Esophagus muscularis mucosa (tissue), 4 donors: Measurements from ENCODE around the gene SLBP.

Source experiments
- CTCF ChIP-seq, 3 experiments: fragments of 200-600 bp in 2 of 3; fragments of 450-650 bp in 1 of 3; sonication (generic) in 2 of 3; IDR thresholded peaks; one replicate each; pipeline ENCODE4 v1.5.1; 2017 to 2019; ENCODE audit warnings: antibody characterized with exemption in 3 of 3, mild to moderate bottlenecking in 2 of 3, moderate library complexity in 1 of 3
- EP300 ChIP-seq: sonication (generic); formaldehyde crosslinking; IDR thresholded peaks from one replicate; pipeline ENCODE4 v1.6.1; 2017; ENCODE audit warnings: antibody characterized with exemption
- POLR2A ChIP-seq: fragments of 450-650 bp; IDR thresholded peaks from one replicate; pipeline ENCODE4 v1.6.1; 2017; ENCODE audit warnings: antibody characterized with exemption, moderate library complexity, mild to moderate bottlenecking, low read depth
- POLR2AphosphoS5 ChIP-seq, 2 donors: sonication (generic); formaldehyde crosslinking; IDR thresholded peaks; one replicate each; pipeline ENCODE4 v1.6.1; 2017; ENCODE audit warnings: antibody characterized with exemption in 2 of 2

- TF ChIP-seq CTCF (IDR thresholded peaks at IDR 0.05) (no peak), POLR2AphosphoS5 (IDR thresholded peaks at IDR 0.05) (no peak), POLR2A (no peak), EP300 (no peak)
Measured at GRCh38 chr4:1655081-1655480, 57.0 kb downstream of the SLBP start.
